K562 (cell line): Measurements from ENCODE around the gene ATAD2B. TPM values are rescaled to one million over a fixed set of nuclear protein-coding genes. Genes with fewer than 3 reads are reported as not detected.

Experiments used
- BRD4 ChIP-seq: fragments of 200-600 bp; sonication (generic); IDR thresholded peaks from 2 replicates; pipeline ENCODE4 v1.6.1; 2017; ENCODE audit warnings: inconsistent platforms
- COPS2 ChIP-seq: fragments of 450-650 bp; conservative IDR thresholded peaks from 2 replicates; pipeline ENCODE4 v1.6.1; 2016; ENCODE audit warnings: mild to moderate bottlenecking, moderate library complexity
- CXXC5 ChIP-seq: fragments of 250-450 bp; sonication (Bioruptor Pico); IDR thresholded peaks from 2 replicates; pipeline ENCODE4 v1.8.0; 2022; ENCODE audit warnings: inconsistent platforms, mild to moderate bottlenecking, moderate library complexity
- ETV6 ChIP-seq, 3 experiments: fragments of 150-350 bp in 1 of 3; sonication (generic) in 1 of 3; formaldehyde crosslinking in 1 of 3; IDR thresholded peaks; 2 replicates each; pipeline versions ENCODE4 v1.6.1 to v1.8.0; 2014 to 2022; ENCODE audit warnings: borderline replicate concordance in 2 of 3, low read depth in 2 of 3, antibody characterized with exemption in 1 of 3, low read length in 1 of 3, mild to moderate bottlenecking in 1 of 3, missing genetic modification reagents in 1 of 3
- FOXA3 ChIP-seq, 2 experiments: fragments of 450-650 bp in 1 of 2; sonication (generic) in 1 of 2; formaldehyde crosslinking; IDR thresholded peaks in 1 of 2; conservative IDR thresholded peaks in 1 of 2; 2 replicates each; pipeline versions ENCODE4 v1.4.0 to v1.8.0; 2020 to 2022; ENCODE audit warnings: mild to moderate bottlenecking in 2 of 2, missing genetic modification reagents in 1 of 2
- FOXJ2 ChIP-seq: fragments of 200-800 bp; sonication (Bioruptor generic); IDR thresholded peaks from 2 replicates; pipeline ENCODE4 v1.6.1; 2016; ENCODE audit warnings: missing genetic modification characterization, missing compliant biosample characterization
- GABPB2 ChIP-seq: fragments of 250-450 bp; sonication (Bioruptor Pico); conservative IDR thresholded peaks from 2 replicates; pipeline ENCODE4 v1.5.1; 2021; ENCODE audit warnings: mild to moderate bottlenecking
- HBP1 ChIP-seq: fragments of 450-650 bp; formaldehyde crosslinking; IDR thresholded peaks from 2 replicates; pipeline ENCODE4 v1.4.0; 2022; ENCODE audit warnings: missing genetic modification characterization
- HSF4 ChIP-seq: fragments of 250-450 bp; sonication (Bioruptor Pico); IDR thresholded peaks from 2 replicates; pipeline ENCODE4 v2.1.2; 2022; ENCODE audit warnings: mild to moderate bottlenecking, moderate library complexity, borderline replicate concordance
- MAZ ChIP-seq, 2 experiments: fragments of 450-650 bp in 1 of 2; sonication (generic) in 1 of 2; formaldehyde crosslinking; IDR thresholded peaks in 1 of 2; conservative IDR thresholded peaks in 1 of 2; 2 replicates each; pipeline versions ENCODE4 v1.4.0 to v1.5.0; 2020; ENCODE audit warnings: mild to moderate bottlenecking in 1 of 2, missing genetic modification reagents in 1 of 2
- NR2F6 ChIP-seq: fragments of 450-650 bp; formaldehyde crosslinking; IDR thresholded peaks from 2 replicates; pipeline ENCODE4 v1.4.0; 2020; ENCODE audit warnings: mild to moderate bottlenecking
- POLR2AphosphoS5 ChIP-seq: IDR thresholded peaks from 2 replicates; pipeline ENCODE4 v1.6.1; 2011; ENCODE audit warnings: mild to moderate bottlenecking, low read depth, low read length, moderate library complexity; ENCODE audit not compliant: control insufficient read depth, insufficient read depth
- TEAD2 ChIP-seq: fragments of 450-650 bp; IDR thresholded peaks from 2 replicates; pipeline ENCODE4 v1.6.1; 2016; ENCODE audit warnings: missing genetic modification characterization, control low read depth, missing compliant biosample characterization
- THAP7 ChIP-seq: fragments of 250-450 bp; sonication (Bioruptor Pico); IDR thresholded peaks from 2 replicates; pipeline ENCODE4 v1.5.0; 2021
- VEZF1 ChIP-seq: fragments of 200-800 bp; sonication (Bioruptor generic); IDR thresholded peaks from 2 replicates; pipeline ENCODE4 v1.6.1; 2017; ENCODE audit warnings: missing genetic modification characterization, missing compliant biosample characterization
- YBX1 ChIP-seq: fragments of 450-650 bp; IDR thresholded peaks from 2 replicates; pipeline ENCODE4 v1.7.1; 2016; ENCODE audit warnings: mild to moderate bottlenecking
- ZKSCAN3 ChIP-seq: fragments of 250-450 bp; sonication (Bioruptor Pico); IDR thresholded peaks from 2 replicates; pipeline ENCODE4 v1.4.0; 2020
- ZNF3 ChIP-seq: fragments of 250-450 bp; sonication (Bioruptor Pico); IDR thresholded peaks from 2 replicates; pipeline ENCODE4 v1.5.0; 2021; ENCODE audit warnings: mild to moderate bottlenecking, moderate library complexity
- ZNF324 ChIP-seq: fragments of 250-450 bp; sonication (Bioruptor Pico); IDR thresholded peaks from 2 replicates; pipeline ENCODE4 v1.4.0; 2020; ENCODE audit warnings: mild to moderate bottlenecking
- ZNF75A ChIP-seq: fragments of 450-650 bp; formaldehyde crosslinking; IDR thresholded peaks from 2 replicates; pipeline ENCODE4 v1.4.0; 2020; ENCODE audit warnings: mild to moderate bottlenecking
- ZNF830 ChIP-seq: fragments of 250-450 bp; sonication (Bioruptor Pico); IDR thresholded peaks from 2 replicates; pipeline ENCODE4 v1.5.0; 2021; ENCODE audit warnings: mild to moderate bottlenecking
- polyA plus RNA-seq, 8 experiments: library from polyadenylated mRNA; depleted of rRNA in 4 of 8; stranded (reverse) in 5 of 8; unstranded in 3 of 8; fragments of >200 nt; fragmentation: Nextera tagmentation in 2 of 8; fragmentation: Illumina TruSeq in 1 of 8; extraction: Ambion mirVana in 2 of 8; extraction: Trizol in 1 of 8; gene quantifications; 2 replicates each; pipeline versions ENCODE4 v1.2.1 to v1.2.3, GENCODE V29; 2011 to 2014; ENCODE audit warnings: inconsistent platforms in 1 of 8, missing spikeins in 1 of 8
- total RNA-seq, 7 experiments: library from RNA; depleted of rRNA in 6 of 7; stranded (reverse); fragments of >200 nt in 6 of 7; fragmentation: Illumina TruSeq in 2 of 7; extraction: Trizol in 2 of 7; gene quantifications; 2 replicates each; pipeline versions ENCODE4 v1.2.1 to v1.2.3, GENCODE V29; 2011 to 2021; ENCODE audit warnings: low replicate concordance in 1 of 7
- TF ChIP-seq, protein P1 (sequence below): fragments of 250-450 bp; sonication (Bioruptor Pico); IDR thresholded peaks from 2 replicates; pipeline ENCODE4 v1.9.0; 2021; ENCODE audit warnings: mild to moderate bottlenecking
- TF ChIP-seq, protein P2 (sequence below): fragments of 250-450 bp; sonication (Bioruptor Pico); IDR thresholded peaks from 2 replicates; pipeline ENCODE4 v1.8.0; 2022; ENCODE audit warnings: moderate library complexity, mild to moderate bottlenecking, inconsistent platforms

ATAD2B gene
- total and polyA plus RNA-seq, 9 of the 15 experiments (the other 6 are each of a cell fraction or from before 2014, with no cell fraction given) = 3.2 to 21.6 (median 11.4) TPM

- TF ChIP-seq MAZ (CRISPR knock-in tag; conservative IDR thresholded peaks at IDR 0.05 in 1 of 2, IDR thresholded peaks at IDR 0.05 in 1 of 2) = no peak
- no peak for TF ChIP-seq ETV6 (IDR thresholded peaks at IDR 0.05; ENCODE audit: borderline replicate concordance in 1 of 2, low read depth in 2 of 2, low read length in 1 of 2)
- TF ChIP-seq ETV6 (CRISPR knock-in tag; IDR thresholded peaks at IDR 0.05; ENCODE audit: borderline replicate concordance) = no peak
- no peak for TF ChIP-seq FOXJ2 (tag)
- TF ChIP-seq, protein P1, sequence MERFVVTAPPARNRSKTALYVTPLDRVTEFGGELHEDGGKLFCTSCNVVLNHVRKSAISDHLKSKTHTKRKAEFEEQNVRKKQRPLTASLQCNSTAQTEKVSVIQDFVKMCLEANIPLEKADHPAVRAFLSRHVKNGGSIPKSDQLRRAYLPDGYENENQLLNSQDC (CRISPR knock-in tag) = no peak
- no peak for TF ChIP-seq ZNF324 (CRISPR knock-in tag)
- TF ChIP-seq NR2F6 = no peak
- TF ChIP-seq POLR2AphosphoS5 = no peak
- TF ChIP-seq, protein P2, sequence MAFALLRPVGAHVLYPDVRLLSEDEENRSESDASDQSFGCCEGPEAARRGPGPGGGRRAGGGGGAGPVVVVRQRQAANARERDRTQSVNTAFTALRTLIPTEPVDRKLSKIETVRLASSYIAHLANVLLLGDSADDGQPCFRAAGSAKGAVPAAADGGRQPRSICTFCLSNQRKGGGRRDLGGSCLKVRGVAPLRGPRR (CRISPR knock-in tag) = no peak
- TF ChIP-seq CXXC5 = no peak
- no peak for TF ChIP-seq YBX1
- no peak for TF ChIP-seq HSF4 (CRISPR knock-in tag)
- TF ChIP-seq ZNF3 = no peak
- no peak for TF ChIP-seq GABPB2 (CRISPR knock-in tag)
- TF ChIP-seq ZNF75A = no peak
- no peak for TF ChIP-seq TEAD2 (tag)
- no peak for TF ChIP-seq BRD4
- TF ChIP-seq ZKSCAN3 (CRISPR knock-in tag) = no peak
- TF ChIP-seq COPS2 = no peak
- no peak for TF ChIP-seq THAP7 (CRISPR knock-in tag)
- TF ChIP-seq FOXA3 (CRISPR knock-in tag; conservative IDR thresholded peaks at IDR 0.05 in 1 of 2, IDR thresholded peaks at IDR 0.05 in 1 of 2) = no peak
- TF ChIP-seq ZNF830 (CRISPR knock-in tag) = no peak
- no peak; the same call in 1 of the 2 replicates for TF ChIP-seq VEZF1 (CRISPR knock-in tag)
- no peak for TF ChIP-seq HBP1 (CRISPR knock-in tag)
These were observed 169.1 kb downstream of the ATAD2B start (continued) for GRCh38 chr2:23757686-23758433.
